Measurements from ENCODE around the gene MRPL24.
"Not testable (repeated sequence)": the region's sequence is repeated elsewhere in the genome, so short reads cannot be mapped to it uniquely, and the experiment has no call there.

Gene MRPL24

GRCh38 chr1:156740741-156741480, at the start of gene MRPL24:
Gene MRPL24 (minus strand): TSS chr1:156741088. CDS start chr1:156738704, 2,384 bp downstream.
- peak; percentile 100 for DNase-seq

- no peak for DNase-seq
These were observed 48.9 kb upstream of the MRPL24 start for GRCh38 chr1:156789621-156790318.

DNA sequence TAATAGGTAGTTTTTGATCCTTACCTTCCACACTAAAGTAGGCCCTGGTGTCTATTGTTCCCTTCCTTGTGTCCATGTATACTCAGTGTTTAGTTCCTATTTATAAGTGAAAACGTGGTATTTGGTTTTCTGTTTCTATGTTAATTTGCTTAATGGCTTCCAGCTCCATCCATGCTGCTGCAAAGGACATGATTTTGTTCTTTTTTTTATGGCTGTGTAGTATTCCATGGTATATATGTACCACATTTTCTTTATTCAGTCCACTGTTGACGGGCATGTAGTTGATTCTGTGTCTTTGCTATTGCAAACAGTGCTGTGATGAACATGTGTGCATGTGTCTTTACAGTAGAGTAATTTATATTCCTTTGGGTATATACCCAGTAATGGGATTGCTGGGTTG, 47.2 kb upstream of the MRPL24 start:
- no peak for DNase-seq

DNA sequence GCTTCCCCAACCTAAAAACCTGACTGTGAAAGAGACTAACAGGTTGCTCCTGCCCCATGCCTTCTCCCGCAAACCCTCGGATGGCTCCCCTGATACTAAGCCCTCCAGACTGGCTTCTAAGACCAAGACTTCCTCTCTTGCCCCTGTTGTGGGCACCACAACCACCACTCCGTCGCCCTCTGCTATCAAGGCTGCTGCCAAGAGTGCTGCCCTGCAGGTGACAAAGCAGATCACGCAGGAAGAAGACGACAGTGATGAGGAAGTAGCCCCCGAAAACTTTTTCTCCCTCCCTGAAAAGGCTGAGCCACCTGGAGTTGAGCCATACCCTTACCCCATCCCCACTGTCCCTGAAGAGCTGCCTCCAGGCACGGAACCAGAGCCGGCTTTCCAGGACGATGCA, 45.8 kb upstream of the MRPL24 start:
- DNase-seq, result no peak

DNA sequence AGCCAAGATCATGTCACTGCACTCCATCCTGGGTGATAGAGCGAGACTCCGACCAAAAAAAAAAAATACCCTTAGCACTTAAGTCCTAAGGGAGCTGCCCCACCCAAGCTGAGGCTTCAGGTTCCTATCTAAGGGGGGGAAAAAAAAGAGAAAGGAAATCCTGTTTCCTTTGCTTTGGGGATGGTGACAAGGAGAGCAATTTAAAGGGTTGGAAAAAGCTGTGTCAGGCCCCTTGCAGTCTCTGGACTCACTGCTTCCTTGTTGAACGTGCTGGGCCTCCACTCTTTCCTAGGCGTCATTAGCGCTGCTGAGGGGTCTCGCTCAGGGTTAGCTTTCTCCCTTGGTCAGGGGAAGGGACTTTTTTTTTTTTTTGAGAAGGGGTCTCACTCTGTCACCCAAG, 44.6 kb upstream of the MRPL24 start:
- no peak for DNase-seq

GRCh38 chr1:156781585-156782186, 40.8 kb upstream of the MRPL24 start:
- no peak for DNase-seq

DNA sequence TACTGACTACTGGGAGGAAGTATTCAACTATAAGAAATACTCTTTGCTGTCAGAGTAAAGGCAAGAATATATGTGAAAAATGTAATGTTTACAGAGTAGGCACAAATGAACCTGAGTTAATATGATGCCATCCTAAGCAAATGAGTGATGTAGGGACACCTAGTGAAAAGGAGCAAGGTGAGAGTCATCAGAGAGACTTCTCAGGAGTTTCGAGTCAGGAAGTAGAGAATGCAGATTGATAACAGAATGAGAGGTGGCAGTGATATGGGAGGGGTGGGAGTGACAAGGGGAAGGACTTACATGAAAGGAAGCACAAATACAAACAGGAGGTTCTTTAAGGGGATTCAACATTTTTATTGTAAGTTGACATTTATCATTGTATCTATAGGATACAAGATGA, 36.7 kb upstream of the MRPL24 start:
- no peak for DNase-seq

GRCh38 chr1:156776942-156777341, 36.1 kb upstream of the MRPL24 start:
- DNase-seq, result no peak

GRCh38 chr1:156775799-156776198, 34.9 kb upstream of the MRPL24 start:
- no peak for DNase-seq

DNA sequence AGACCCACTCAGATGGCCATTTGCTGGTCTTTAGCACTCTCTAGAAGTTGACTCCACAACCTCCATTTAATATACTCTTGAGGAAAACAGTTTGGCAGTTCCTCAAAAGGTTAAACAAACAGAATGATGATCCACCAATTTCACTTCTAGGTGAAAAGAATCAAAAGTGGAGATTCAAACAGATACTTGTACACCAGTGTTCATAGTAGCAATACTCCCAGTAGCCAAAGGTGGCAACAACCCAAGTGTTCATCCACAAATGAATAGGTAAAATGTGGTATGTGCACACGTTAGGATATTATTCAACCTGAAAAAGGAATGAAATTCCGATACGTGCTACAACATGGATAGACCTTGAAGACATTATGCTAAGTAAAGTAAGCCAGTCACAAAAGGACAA, 32.7 kb upstream of the MRPL24 start:
- DNase-seq, result no peak

DNA sequence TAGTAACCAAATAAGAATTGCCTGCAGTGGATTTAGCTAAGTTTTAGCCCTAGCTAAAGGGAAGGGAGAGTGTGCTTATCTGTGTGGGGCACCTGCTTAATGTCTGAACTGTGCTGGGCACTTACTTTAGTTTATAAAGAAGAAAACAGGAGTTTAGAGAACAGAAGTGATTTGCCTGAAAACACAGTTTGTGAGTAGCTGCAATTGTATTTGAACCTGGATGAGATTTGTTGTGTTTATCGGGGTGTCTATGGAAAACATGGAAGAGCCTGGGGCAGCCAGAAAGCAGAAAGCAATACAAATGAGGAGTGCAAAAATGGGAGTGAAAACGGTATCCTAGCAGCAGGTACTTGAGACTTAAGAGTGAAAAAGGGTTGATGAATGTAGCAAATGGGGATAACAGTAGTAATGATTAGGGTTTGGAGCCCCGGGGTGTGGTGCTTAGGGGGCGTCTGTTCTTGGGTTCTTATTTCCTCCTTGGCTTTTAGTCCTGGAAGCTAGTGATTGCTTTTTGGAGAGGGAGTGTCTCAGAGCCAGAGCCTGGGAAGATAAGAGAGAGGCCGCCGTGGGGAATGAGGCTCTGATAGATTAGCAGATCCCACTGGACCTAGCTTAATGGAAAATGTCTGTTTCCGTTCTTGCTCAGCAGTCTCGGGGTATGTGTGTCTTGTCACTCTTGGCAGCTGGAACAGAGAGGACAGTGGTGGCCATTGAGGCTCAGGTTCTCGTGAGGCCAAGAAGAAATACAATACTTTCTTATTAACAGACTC, 32.0 kb upstream of the MRPL24 start:
- DNase-seq, result no peak

DNA sequence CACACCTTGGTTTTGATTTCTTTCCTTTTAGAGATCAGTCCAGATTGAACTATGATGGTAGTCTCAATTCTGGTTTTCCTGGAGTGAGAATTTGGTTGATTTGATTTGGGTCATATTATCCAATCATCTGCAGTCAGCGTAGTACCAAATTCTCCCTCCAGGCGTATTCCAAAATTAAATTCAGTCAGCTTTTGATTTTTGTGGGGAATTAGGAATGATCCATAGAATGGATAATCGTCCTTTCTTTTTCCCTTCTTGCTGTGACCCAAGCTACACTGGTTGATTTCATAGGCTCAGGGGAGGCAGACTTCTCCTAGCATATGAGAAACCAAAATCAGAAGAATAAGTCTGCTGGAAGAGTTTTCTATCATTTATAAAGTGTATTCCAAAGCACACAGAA, 31.3 kb upstream of the MRPL24 start:
- DNase-seq, result no peak

DNA sequence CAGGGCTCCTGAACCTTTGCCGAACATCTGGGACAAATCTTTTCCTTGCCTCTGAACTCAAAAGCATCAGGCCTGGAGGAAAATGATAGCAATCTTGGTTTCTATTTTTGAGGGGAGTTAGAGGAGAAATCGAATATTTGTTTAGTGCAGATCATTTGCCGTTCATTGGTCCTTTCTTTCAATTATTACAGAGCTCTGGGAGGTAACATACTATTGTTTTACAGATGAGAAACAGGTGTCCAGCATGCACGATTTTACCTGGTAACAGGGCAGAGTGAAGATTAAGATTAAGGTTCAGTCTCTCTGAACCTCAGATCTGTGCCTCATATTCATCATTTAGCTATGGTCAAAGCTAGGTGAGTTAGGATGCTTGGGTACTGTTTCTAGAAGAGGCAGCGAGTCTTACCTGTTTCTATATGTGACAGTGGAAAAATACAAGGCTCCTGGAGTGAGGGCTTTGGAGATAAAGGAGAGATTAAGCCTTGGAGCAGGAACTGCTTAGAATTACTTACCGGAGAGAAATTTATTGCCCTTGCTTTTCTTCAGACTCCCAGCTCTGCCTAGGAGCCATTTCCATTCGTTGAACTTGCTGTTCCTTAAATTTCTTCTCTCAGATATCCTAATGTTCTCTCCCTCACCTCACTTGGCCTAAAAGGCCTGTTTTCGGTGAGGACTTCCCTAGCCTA, 27.9 kb upstream of the MRPL24 start:
- no peak for DNase-seq

DNA sequence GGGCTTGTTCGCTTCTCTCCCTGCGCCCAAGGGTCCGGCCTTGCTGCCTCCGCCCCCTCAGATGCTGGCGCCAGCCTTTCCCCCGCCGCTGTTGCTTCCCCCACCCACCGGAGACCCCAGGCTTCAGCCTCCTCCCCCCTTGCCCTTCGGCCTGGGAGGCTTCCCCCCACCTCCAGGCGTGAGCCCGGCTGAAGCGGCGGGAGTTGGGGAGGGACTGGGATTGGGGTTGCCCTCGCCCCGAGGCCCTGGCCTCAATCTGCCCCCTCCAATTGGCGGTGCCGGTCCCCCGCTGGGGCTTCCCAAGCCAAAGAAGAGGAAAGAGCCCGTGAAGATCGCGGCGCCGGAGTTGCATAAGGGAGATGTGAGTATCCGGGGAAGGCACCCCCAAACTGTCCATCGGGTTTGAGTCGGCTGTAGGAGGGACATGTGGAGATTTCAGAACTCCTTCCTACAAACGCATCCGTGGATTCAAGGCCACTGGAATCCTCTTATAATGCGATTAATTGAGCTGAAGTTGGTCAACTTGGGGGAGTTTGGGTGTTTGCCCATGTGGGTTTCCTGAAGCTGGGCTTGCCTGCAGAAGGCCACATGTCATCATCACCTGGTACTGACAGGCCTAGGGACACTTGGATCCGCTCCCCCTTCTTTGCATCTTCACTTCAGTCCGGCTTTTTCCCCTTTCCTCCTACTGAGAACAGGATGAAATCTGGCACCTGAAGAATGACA, 27.2 kb upstream of the MRPL24 start:
- DNase-seq, result no peak

- DNase-seq, result peak; percentile 100
These were observed 26.4 kb upstream of the MRPL24 start, which contains the start of gene PRCC for GRCh38 chr1:156767101-156767878. Gene PRCC (plus strand): TSS chr1:156767535. CDS start chr1:156767772, 237 bp downstream.

DNA sequence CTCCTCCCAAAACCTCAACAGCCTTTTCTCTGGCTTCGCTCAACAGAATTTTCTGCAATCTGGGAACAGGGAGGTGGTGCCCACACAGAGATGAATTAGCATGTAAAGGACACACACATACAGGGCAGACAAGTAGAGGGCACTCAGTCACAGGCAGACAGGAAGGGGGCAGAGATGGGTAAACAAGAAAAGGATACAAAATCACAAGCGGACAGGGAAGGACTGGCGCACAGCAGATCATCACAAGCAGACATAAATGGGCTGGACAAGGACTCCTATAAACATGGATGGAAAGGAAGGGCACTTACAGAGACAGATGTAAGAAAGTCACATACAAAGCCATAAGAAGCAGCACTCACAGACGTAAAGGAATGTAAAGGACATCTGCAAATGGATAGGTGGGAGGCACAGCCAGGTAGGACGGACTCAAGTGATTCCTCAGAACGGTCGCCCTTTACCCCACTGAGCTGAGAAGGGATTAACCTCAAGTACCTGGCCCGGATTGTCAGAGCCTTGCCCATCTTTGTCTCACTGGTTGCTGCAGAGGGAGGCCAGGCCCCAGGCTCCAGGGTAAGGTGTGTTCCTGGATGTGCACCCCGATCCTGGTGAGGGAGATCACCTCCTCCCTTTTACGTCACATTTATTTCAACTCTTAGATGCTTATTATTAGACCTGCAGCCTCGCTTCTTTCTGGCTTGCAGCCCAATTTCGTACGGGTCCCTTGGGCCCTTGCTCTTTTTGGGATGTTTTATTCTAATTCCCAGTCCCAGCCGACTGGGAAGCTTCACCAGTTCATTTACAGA, 25.6 kb upstream of the MRPL24 start:
- no peak for DNase-seq

DNA sequence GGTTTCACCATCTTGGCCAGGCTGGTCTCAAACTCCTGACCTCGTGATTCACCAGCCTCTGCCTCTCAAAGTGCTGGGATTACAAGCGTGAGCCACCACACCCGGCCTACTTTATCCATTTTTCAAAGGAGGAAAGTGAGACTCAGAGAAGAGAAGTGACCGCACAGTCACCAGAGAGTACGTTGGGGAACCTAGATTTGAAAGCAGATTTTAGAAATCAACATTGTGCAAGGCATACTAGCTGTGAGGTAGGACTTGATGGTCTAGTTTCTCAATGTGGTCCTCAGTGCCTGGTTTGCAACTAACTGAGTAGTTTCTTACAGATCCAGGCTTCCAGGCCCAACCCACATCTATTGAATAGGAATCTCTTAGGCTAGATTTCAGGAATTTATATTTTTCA, 24.8 kb upstream of the MRPL24 start:
- DNase-seq, result no peak

GRCh38 chr1:156765136-156765535, 24.2 kb upstream of the MRPL24 start:
- not testable (repeated sequence) for DNase-seq

GRCh38 chr1:156760796-156761104, 19.9 kb upstream of the MRPL24 start:
- DNase-seq, result no peak

GRCh38 chr1:156760092-156760795, 19.4 kb upstream of the MRPL24 start:
- no peak for DNase-seq
